ENCODE measurements around the gene ARV1.
A peak's percentile ranks its signal among the peaks of the same experiment; 100 is the strongest.

Gene ARV1

GRCh38 chr1:230978491-230979388 is at the start of gene ARV1, which contains the start of gene TTC13:
TSS of gene ARV1 (plus strand) at chr1:230979094. CDS start at chr1:230979106, 12 bp downstream.
TSS of gene TTC13 (minus strand) at chr1:230978861. CDS start at chr1:230978830, 31 bp downstream.
- POLR2A ChIA-PET: interaction anchor here (0.7 to 1.8 kb wide), 12 partner anchors 13 to 130 kb away, joined by 3 to 11 read pairs (median 4); no protein-coding TSS in a partner anchor
- TF ChIP-seq HDGF (IDR thresholded peaks at IDR 0.05; ENCODE audit: borderline replicate concordance) (peak; percentile 100; the same call in 1 of the 2 replicates), FOXK2 (IDR thresholded peaks at IDR 0.05) (no peak), FOXM1 (IDR thresholded peaks at IDR 0.05; ENCODE audit: borderline replicate concordance) (no peak), ELF4 (IDR thresholded peaks at IDR 0.05) (peak; percentile 98), SUZ12 (IDR thresholded peaks at IDR 0.05) (peak; percentile 84), BHLHE40 (IDR thresholded peaks at IDR 0.05; ENCODE audit: borderline replicate concordance) (no peak), CTBP1 (IDR thresholded peaks at IDR 0.05; ENCODE audit: borderline replicate concordance) (peak; percentile 53; the same call in 1 of the 2 replicates), SP1 (IDR thresholded peaks at IDR 0.05) (no peak), FOXA1 (IDR thresholded peaks at IDR 0.05) (no peak), NFRKB (IDR thresholded peaks at IDR 0.05) (no peak), ZNF384 (IDR thresholded peaks at IDR 0.05) (no peak), LEF1 (IDR thresholded peaks at IDR 0.05; ENCODE audit: borderline replicate concordance) (peak; percentile 10; the same call in 1 of the 2 replicates), TARDBP (IDR thresholded peaks at IDR 0.05) (no peak), L3MBTL2 (conservative IDR thresholded peaks at IDR 0.05) (peak; percentile 88), ARNT (IDR thresholded peaks at IDR 0.05) (0 out of 2 replicates have a peak, but pooled peaks have one; percentile 5)
- TF ChIP-seq, protein P1, sequence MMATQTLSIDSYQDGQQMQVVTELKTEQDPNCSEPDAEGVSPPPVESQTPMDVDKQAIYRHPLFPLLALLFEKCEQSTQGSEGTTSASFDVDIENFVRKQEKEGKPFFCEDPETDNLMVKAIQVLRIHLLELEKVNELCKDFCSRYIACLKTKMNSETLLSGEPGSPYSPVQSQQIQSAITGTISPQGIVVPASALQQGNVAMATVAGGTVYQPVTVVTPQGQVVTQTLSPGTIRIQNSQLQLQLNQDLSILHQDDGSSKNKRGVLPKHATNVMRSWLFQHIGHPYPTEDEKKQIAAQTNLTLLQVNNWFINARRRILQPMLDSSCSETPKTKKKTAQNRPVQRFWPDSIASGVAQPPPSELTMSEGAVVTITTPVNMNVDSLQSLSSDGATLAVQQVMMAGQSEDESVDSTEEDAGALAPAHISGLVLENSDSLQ (IDR thresholded peaks at IDR 0.05): no peak; the same call in 1 of the 2 replicates
- CTCF ChIA-PET: interaction anchor here (1.2 kb wide), 1 partner anchor 33 kb away, joined by 3 read pairs; no protein-coding TSS in a partner anchor
- DNase-seq (ENCODE audit: extremely low spot score): peak; percentile 100

DNA sequence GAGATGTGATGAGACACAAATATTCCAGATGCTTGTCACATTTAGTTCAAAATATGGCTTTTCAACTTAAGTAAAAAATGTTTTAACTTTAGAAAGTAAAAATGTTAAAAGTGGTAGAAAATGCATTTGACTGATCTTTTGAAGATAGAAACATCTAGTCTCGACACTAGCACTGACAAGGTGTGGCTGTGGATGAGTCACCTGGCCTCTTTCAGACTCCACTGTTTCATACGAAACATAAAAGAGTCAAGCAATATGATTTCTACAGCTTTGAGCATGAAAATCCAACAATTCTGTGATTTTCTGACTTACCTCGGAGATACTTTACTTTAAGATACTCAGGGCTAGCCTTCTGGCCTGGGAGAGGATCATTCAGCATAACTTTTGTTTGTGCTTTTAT is 47.9 kb upstream of the ARV1 start:
- ChIA-PET POLR2A (interaction anchor here (0.6 kb wide), 1 partner anchor 381 kb away, joined by 4 read pairs; no protein-coding TSS in a partner anchor), CTCF (no interaction called here)
- TF ChIP-seq ELF4 (IDR thresholded peaks at IDR 0.05) (no peak), SUZ12 (IDR thresholded peaks at IDR 0.05) (no peak), ARNT (IDR thresholded peaks at IDR 0.05) (no peak), FOXA1 (IDR thresholded peaks at IDR 0.05) (no peak), NFRKB (IDR thresholded peaks at IDR 0.05) (no peak), CTBP1 (IDR thresholded peaks at IDR 0.05; ENCODE audit: borderline replicate concordance) (no peak), FOXK2 (IDR thresholded peaks at IDR 0.05) (no peak), TARDBP (IDR thresholded peaks at IDR 0.05) (no peak), FOXM1 (IDR thresholded peaks at IDR 0.05; ENCODE audit: borderline replicate concordance) (no peak)
- DNase-seq (ENCODE audit: extremely low spot score): no peak

DNA sequence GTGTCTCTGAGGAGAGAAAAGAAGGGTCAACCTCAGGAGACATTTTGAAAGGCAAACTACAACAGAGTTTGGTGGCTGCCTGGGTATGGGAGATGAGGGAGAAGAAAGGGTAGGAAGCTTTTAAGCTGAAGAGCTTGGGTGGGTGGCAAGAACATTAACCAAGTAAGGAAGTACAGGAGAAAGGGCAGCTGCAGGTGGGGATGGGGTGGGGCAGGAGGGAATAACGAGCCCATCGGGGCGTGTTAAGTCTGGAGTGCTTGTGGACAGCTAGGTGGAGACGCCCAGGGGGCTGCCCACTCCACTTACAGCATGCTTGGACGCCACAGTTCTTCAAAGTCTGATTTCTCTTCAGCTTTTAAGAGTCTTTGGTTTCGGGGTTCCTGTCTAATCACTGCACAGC is 43.0 kb upstream of the ARV1 start:
- ChIA-PET CTCF (interaction anchor here (0.6 kb wide), 1 partner anchor 19 kb away, joined by 3 read pairs; no protein-coding TSS in a partner anchor), POLR2A (no interaction called here)
- DNase-seq (ENCODE audit: extremely low spot score): no peak
- no peak for TF ChIP-seq L3MBTL2 (conservative IDR thresholded peaks at IDR 0.05)
- no peak for TF ChIP-seq CTBP1 (IDR thresholded peaks at IDR 0.05; ENCODE audit: borderline replicate concordance)
- no peak for TF ChIP-seq FOXM1 (IDR thresholded peaks at IDR 0.05; ENCODE audit: borderline replicate concordance)
- TF ChIP-seq ARNT (IDR thresholded peaks at IDR 0.05): no peak
- no peak for TF ChIP-seq SUZ12 (IDR thresholded peaks at IDR 0.05)

DNA sequence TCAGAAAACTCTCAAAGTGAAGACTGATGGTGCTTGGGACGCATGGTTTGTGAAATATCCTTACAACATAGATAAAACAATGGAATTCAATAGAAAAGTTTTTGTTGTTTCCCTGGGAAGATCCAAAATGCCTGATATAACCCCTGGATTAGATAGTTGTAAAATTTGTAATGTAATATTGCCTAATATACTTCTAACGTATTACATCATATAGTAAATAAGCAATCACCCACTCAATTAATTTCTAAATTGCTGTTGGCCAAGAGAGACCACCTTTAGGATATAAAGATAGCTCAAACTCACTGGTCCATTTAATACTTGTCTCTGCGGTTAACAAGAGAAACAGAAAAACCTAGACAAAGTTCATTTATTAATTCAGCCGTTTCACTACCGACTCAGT is 42.4 kb upstream of the ARV1 start:
- TF ChIP-seq HDGF (IDR thresholded peaks at IDR 0.05; ENCODE audit: borderline replicate concordance) (no peak), ARNT (IDR thresholded peaks at IDR 0.05) (no peak), SUZ12 (IDR thresholded peaks at IDR 0.05) (no peak), FOXA1 (IDR thresholded peaks at IDR 0.05) (no peak), ZNF384 (IDR thresholded peaks at IDR 0.05) (no peak), L3MBTL2 (conservative IDR thresholded peaks at IDR 0.05) (no peak), LEF1 (IDR thresholded peaks at IDR 0.05; ENCODE audit: borderline replicate concordance) (no peak), FOXK2 (IDR thresholded peaks at IDR 0.05) (no peak), SP1 (IDR thresholded peaks at IDR 0.05) (no peak), TARDBP (IDR thresholded peaks at IDR 0.05) (no peak), BHLHE40 (IDR thresholded peaks at IDR 0.05; ENCODE audit: borderline replicate concordance) (no peak), CTBP1 (IDR thresholded peaks at IDR 0.05; ENCODE audit: borderline replicate concordance) (no peak), FOXM1 (IDR thresholded peaks at IDR 0.05; ENCODE audit: borderline replicate concordance) (no peak), NFRKB (IDR thresholded peaks at IDR 0.05) (no peak), ELF4 (IDR thresholded peaks at IDR 0.05) (no peak)
- TF ChIP-seq, protein P1 (IDR thresholded peaks at IDR 0.05): no peak
- ChIA-PET CTCF (no interaction called here), POLR2A (no interaction called here)
- no peak for DNase-seq (ENCODE audit: extremely low spot score)

DNA sequence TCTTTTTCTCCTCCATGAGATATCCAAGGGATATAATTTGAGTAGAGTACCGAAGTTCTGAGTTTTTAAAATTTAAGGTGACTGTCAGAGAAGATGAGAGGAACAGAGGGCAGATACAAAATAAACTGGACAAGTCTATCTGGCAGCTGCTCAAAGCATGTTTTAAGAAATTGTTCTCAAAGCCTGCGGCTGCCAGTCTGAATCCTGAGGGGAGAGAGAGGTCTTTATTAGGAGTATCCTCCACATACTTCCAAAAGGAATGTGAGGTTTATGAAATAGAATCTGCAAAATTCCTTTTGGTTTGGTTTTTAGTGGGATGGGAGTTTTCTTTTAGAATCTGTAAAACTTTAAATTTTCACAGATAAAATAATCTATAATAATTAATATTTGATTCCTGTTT is 41.5 kb upstream of the ARV1 start:
- POLR2A ChIA-PET: interaction anchor here (0.7 kb wide), 1 partner anchor 40 kb away, joined by 4 read pairs; no protein-coding TSS in a partner anchor
- DNase-seq (ENCODE audit: extremely low spot score): no peak
- CTCF ChIA-PET: interaction anchor here (0.8 kb wide), 1 partner anchor 13 kb away, joined by 4 read pairs; no protein-coding TSS in a partner anchor
- TF ChIP-seq ZNF384 (IDR thresholded peaks at IDR 0.05): no peak
- no peak for TF ChIP-seq SUZ12 (IDR thresholded peaks at IDR 0.05)
- no peak for TF ChIP-seq TARDBP (IDR thresholded peaks at IDR 0.05)
- no peak for TF ChIP-seq FOXM1 (IDR thresholded peaks at IDR 0.05; ENCODE audit: borderline replicate concordance)
- TF ChIP-seq BHLHE40 (IDR thresholded peaks at IDR 0.05; ENCODE audit: borderline replicate concordance): no peak
- TF ChIP-seq, protein P1 (IDR thresholded peaks at IDR 0.05): no peak
- no peak for TF ChIP-seq SP1 (IDR thresholded peaks at IDR 0.05)
- no peak for TF ChIP-seq LEF1 (IDR thresholded peaks at IDR 0.05; ENCODE audit: borderline replicate concordance)
- no peak for TF ChIP-seq HDGF (IDR thresholded peaks at IDR 0.05; ENCODE audit: borderline replicate concordance)
- TF ChIP-seq CTBP1 (IDR thresholded peaks at IDR 0.05; ENCODE audit: borderline replicate concordance): no peak
- TF ChIP-seq FOXK2 (IDR thresholded peaks at IDR 0.05): no peak

Data from HEK293T (cell line).